Astrocyte (in vitro differentiated cells and primary cell): Measurements from ENCODE around the gene PRAC1.

Source experiments
- EZH2 ChIP-seq: IDR thresholded peaks from 2 replicates; pipeline ENCODE4 v1.6.1; 2012; ENCODE audit warnings: mild to moderate bottlenecking, low read length, inconsistent platforms; ENCODE audit not compliant: insufficient read depth
- TF ChIP-seq, protein P1 (sequence below): IDR thresholded peaks from 2 replicates; pipeline ENCODE4 v1.5.1; 2011; ENCODE audit warnings: low read depth, mild to moderate bottlenecking, inconsistent platforms, low read length, moderate library complexity; ENCODE audit not compliant: insufficient read depth

DNA sequence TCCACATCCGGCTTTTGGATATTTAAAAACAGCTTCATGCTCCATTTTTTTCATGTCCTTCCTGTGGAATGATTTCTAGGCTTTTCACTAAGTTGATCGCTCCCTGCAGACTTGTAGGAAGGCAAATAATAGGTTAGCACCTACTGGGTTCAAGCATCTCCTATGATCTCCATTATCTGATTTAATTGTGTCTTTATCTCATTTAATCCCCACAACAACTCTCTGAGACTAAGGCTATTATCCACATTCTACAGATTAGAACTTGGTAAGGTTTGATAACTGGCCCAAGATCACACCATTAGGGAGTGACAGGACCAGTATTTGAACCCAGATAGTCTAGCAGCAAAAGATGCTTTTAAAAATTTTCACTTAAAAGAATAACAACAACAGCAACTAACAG, 50.0 kb downstream of the PRAC1 start:
- TF ChIP-seq, protein P1, sequence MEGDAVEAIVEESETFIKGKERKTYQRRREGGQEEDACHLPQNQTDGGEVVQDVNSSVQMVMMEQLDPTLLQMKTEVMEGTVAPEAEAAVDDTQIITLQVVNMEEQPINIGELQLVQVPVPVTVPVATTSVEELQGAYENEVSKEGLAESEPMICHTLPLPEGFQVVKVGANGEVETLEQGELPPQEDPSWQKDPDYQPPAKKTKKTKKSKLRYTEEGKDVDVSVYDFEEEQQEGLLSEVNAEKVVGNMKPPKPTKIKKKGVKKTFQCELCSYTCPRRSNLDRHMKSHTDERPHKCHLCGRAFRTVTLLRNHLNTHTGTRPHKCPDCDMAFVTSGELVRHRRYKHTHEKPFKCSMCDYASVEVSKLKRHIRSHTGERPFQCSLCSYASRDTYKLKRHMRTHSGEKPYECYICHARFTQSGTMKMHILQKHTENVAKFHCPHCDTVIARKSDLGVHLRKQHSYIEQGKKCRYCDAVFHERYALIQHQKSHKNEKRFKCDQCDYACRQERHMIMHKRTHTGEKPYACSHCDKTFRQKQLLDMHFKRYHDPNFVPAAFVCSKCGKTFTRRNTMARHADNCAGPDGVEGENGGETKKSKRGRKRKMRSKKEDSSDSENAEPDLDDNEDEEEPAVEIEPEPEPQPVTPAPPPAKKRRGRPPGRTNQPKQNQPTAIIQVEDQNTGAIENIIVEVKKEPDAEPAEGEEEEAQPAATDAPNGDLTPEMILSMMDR = no peak
- no peak for TF ChIP-seq EZH2
